ENCODE results near the gene MYT1. TPM values are rescaled to one million over a fixed set of nuclear protein-coding genes. Genes with fewer than 3 reads are reported as not detected.

The MYT1 gene
- total and polyA plus RNA-seq, 2 of the 13 experiments (the other 11 are each of a cell fraction or from before 2014, with no cell fraction given) = 0.58 to 2.5 TPM

DNA sequence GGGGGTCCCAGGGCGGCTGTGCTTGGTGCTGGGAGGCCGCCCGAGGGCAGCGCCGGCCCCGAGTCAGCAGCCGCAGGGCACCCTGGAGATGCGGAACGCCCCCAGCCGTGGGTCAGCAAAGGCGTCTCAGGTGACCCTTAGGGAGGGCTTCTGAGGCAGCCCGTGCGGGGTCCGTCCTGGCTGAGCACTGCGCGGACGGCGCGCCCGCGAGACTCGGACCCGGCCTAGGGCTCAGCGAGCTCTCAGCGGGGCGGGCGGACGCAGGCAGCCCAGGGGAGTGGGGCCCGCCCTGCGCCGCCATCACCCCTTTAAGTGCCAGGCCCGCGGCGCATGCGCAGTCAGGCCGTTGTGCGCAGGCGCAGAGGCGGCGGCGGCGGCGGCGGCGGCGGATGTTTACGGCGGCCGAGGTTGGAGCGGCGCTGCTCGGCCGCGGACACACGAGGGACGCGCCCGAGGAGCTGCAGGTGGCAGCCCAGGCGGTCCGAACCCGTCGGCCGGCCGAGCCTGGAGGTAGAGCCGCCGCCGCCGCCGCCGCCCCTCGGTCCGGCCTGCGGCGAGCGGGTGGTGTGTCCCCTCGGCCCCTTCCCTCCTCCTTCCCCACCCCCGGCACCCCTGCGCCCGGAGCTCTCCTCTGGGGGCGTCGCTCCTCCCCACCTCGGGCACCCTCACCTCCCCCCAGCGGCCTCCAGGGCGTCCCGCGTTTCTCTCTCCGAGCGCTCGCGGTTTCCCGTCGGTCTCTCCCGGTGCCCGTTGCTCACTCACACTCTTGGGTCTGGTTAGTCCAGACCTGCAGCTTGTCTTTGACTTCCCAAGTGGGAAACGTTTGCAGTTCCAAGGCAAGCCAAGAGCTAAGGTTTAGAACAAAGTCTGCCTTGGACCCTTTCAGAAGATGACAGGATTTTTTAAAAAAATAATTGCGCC is 91.4 kb downstream of the MYT1 start, which contains the start of gene PCMTD2 (continued):
- TF ChIP-seq TP53 (CRISPR knock-in tag; conservative IDR thresholded peaks at IDR 0.05) (peak; percentile 15; the same call in 1 of the 2 replicates), ZNF34 (CRISPR knock-in tag; IDR thresholded peaks at IDR 0.05; ENCODE audit: borderline replicate concordance) (peak; percentile 44; the same call in 1 of the 2 replicates), SAFB2 (CRISPR knock-in tag; IDR thresholded peaks at IDR 0.05; ENCODE audit: borderline replicate concordance, low read depth) (peak; percentile 99), HDAC1 (CRISPR knock-in tag; IDR thresholded peaks at IDR 0.05) (peak; percentile 86), AGO2 (optimal IDR thresholded peaks at IDR 0.05; ENCODE audit: low read depth, low read length) (peak; percentile 91), ZNF207 (IDR thresholded peaks at IDR 0.05; ENCODE audit: borderline replicate concordance) (no peak), MAF1 (CRISPR knock-in tag; IDR thresholded peaks at IDR 0.05; ENCODE audit: borderline replicate concordance) (peak; percentile 25; the same call in 1 of the 2 replicates), ZBTB21 (CRISPR knock-in tag; IDR thresholded peaks at IDR 0.05) (no peak), SALL2 (CRISPR knock-in tag; IDR thresholded peaks at IDR 0.05) (no peak), ZNF12 (CRISPR knock-in tag; IDR thresholded peaks at IDR 0.05) (peak; percentile 36; the same call in 1 of the 2 replicates), MTA1 (CRISPR knock-in tag; IDR thresholded peaks at IDR 0.05; ENCODE audit: borderline replicate concordance) (peak; percentile 65), NFE2 (CRISPR knock-in tag; IDR thresholded peaks at IDR 0.05) (0 out of 2 replicates have a peak, but pooled peaks have one; percentile 17), HNF4A (CRISPR knock-in tag; IDR thresholded peaks at IDR 0.05) (no peak), ZNF225 (CRISPR knock-in tag; IDR thresholded peaks at IDR 0.05) (peak; percentile 95), FOSL1 (CRISPR knock-in tag; IDR thresholded peaks at IDR 0.05; ENCODE audit: borderline replicate concordance) (no peak), ZNF235 (CRISPR knock-in tag; IDR thresholded peaks at IDR 0.05; ENCODE audit: borderline replicate concordance) (peak; percentile 95; the same call in 1 of the 2 replicates), ZNF546 (CRISPR knock-in tag; conservative IDR thresholded peaks at IDR 0.05) (peak; percentile 99), ZNF260 (CRISPR knock-in tag; IDR thresholded peaks at IDR 0.05; ENCODE audit: borderline replicate concordance, low read depth) (no peak), KAT2B (IDR thresholded peaks at IDR 0.05; ENCODE audit: borderline replicate concordance, low read depth, low read length) (no peak; the same call in 1 of the 2 replicates), ZKSCAN5 (CRISPR knock-in tag; IDR thresholded peaks at IDR 0.05) (no peak), ZNF329 (CRISPR knock-in tag; IDR thresholded peaks at IDR 0.05; ENCODE audit: low read depth) (peak; percentile 77), ZNF547 (CRISPR knock-in tag; IDR thresholded peaks at IDR 0.05) (peak; percentile 95), ZSCAN21 (CRISPR knock-in tag; IDR thresholded peaks at IDR 0.05; ENCODE audit: borderline replicate concordance) (peak; percentile 85; the same call in 1 of the 2 replicates), ZNF337 (CRISPR knock-in tag; IDR thresholded peaks at IDR 0.05; ENCODE audit: borderline replicate concordance, low read depth) (0 out of 2 replicates have a peak, but pooled peaks have one; percentile 20), NONO (IDR thresholded peaks at IDR 0.05) (no peak), NONO (CRISPR knock-in tag; conservative IDR thresholded peaks at IDR 0.05) (no peak; the same call in 1 of the 2 replicates), BHLHE40 (IDR thresholded peaks at IDR 0.05; ENCODE audit: low read length) (peak; percentile 15; the same call in 1 of the 2 replicates)
- TF ChIP-seq, protein P1, sequence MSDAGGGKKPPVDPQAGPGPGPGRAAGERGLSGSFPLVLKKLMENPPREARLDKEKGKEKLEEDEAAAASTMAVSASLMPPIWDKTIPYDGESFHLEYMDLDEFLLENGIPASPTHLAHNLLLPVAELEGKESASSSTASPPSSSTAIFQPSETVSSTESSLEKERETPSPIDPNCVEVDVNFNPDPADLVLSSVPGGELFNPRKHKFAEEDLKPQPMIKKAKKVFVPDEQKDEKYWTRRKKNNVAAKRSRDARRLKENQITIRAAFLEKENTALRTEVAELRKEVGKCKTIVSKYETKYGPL (CRISPR knock-in tag; IDR thresholded peaks at IDR 0.05) = no peak
- TF ChIP-seq, protein P2, sequence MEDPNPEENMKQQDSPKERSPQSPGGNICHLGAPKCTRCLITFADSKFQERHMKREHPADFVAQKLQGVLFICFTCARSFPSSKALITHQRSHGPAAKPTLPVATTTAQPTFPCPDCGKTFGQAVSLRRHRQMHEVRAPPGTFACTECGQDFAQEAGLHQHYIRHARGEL (CRISPR knock-in tag; IDR thresholded peaks at IDR 0.05) = peak; percentile 88; the same call in 1 of the 2 replicates
- TF ChIP-seq, protein P3, sequence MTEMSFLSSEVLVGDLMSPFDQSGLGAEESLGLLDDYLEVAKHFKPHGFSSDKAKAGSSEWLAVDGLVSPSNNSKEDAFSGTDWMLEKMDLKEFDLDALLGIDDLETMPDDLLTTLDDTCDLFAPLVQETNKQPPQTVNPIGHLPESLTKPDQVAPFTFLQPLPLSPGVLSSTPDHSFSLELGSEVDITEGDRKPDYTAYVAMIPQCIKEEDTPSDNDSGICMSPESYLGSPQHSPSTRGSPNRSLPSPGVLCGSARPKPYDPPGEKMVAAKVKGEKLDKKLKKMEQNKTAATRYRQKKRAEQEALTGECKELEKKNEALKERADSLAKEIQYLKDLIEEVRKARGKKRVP (CRISPR knock-in tag; IDR thresholded peaks at IDR 0.05) = no peak

All from HepG2 (cell line).